Midbrain (tissue), 1 donor: ENCODE measurements around the gene PSME4.

Experiments used
- DNase-seq: peaks from one replicate; lab custom pipeline; 2025; lab: John Stamatoyannopoulos, UW

Gene PSME4

GRCh38 chr2:53970724-53971602 is at the start of gene PSME4:
TSS of gene PSME4 (minus strand) at chr2:53970993. CDS start at chr2:53970784, 209 bp downstream.
- DNase-seq: peak; percentile 91

GRCh38 chr2:54015798-54016699 is 45.3 kb upstream of the PSME4 start:
- DNase-seq: no peak

GRCh38 chr2:54013996-54014395 is 43.2 kb upstream of the PSME4 start:
- no peak for DNase-seq

- no peak for DNase-seq
Observed at GRCh38 chr2:54012538-54013141, 41.8 kb upstream of the PSME4 start.

GRCh38 chr2:54009549-54009948 is 38.8 kb upstream of the PSME4 start:
- DNase-seq: no peak

- no peak for DNase-seq
Observed at GRCh38 chr2:54008439-54008838, 37.6 kb upstream of the PSME4 start.

GRCh38 chr2:54000524-54000923 is 29.7 kb upstream of the PSME4 start:
- no peak for DNase-seq

GRCh38 chr2:54000122-54000521 is 29.3 kb upstream of the PSME4 start:
- DNase-seq: no peak

- DNase-seq: no peak
Observed at GRCh38 chr2:53998834-53999233, 28.0 kb upstream of the PSME4 start.

- DNase-seq: no peak
Observed at GRCh38 chr2:53994818-53995808, 24.3 kb upstream of the PSME4 start.

GRCh38 chr2:53991948-53992347 is 21.2 kb upstream of the PSME4 start:
- no peak for DNase-seq

GRCh38 chr2:53989210-53989862 is 18.5 kb upstream of the PSME4 start:
- no peak for DNase-seq

- peak; percentile 18 for DNase-seq
Observed at GRCh38 chr2:53987336-53987921, 16.6 kb upstream of the PSME4 start.

GRCh38 chr2:53985646-53986045 is 14.9 kb upstream of the PSME4 start:
- no peak for DNase-seq

- DNase-seq: peak; percentile 61
Observed at GRCh38 chr2:53969968-53970723, 647 bp downstream of the PSME4 start.

- DNase-seq: no peak
Observed at GRCh38 chr2:53969285-53969967, 1.4 kb downstream of the PSME4 start.

- no peak for DNase-seq
Observed at GRCh38 chr2:53964987-53965687, 5.7 kb downstream of the PSME4 start.

GRCh38 chr2:53964257-53964952 is 6.4 kb downstream of the PSME4 start:
- no peak for DNase-seq
